ENCODE results near the gene HEXA. TPM values are rescaled to one million over a fixed set of nuclear protein-coding genes. Genes with fewer than 3 reads are reported as not detected.
"Not testable (repeated sequence)": the region's sequence is repeated elsewhere in the genome, so short reads cannot be mapped to it uniquely, and the experiment has no call there.

Gene HEXA
- 89.3 and 127 TPM in 2 replicates for total RNA-seq (2014; rRNA removed)
- polyA plus RNA-seq (2012), result 143 TPM

DNA sequence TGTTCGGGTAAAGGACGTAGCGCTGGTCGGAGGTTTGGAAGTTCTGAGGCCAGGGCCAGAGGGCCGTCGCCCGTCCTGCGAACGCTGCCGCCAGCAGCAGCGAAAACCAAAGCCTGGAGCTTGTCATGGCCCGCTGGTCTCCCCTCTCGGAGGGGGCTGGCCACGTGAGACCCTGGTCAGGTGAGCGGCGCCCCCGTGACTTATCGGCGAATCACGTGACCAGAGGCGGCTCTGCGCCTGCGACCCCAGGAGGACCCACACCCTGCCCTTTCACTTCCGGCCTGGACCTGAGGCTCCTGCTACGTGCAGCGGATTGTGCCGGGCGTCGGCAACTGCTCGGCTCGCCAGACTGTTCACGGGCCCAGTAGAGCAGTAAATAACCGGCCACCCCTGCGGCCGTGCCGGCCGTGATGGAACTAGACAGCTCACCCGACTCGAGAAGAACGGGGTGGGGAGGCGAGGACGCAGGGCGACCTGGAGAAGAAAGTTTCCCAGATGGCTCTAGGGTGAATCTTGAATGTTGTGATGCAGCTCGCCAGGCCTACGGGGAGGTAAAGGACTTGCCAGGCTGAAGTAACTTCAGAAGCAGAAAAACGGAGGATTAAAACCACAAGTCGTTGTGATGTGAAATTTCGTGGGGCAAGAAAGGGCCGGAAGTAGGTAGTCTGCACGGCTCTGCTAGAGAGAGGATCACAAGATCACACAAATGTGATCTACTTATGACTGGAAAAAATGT lies at the start of gene HEXA:
Gene HEXA, minus strand, starts transcription at position 169 of the 736 bp plus-strand sequence. Its CDS starts 42 bp downstream, at position 127.
- DNase-seq (ENCODE audit: low read depth), result peak; percentile 93

DNA sequence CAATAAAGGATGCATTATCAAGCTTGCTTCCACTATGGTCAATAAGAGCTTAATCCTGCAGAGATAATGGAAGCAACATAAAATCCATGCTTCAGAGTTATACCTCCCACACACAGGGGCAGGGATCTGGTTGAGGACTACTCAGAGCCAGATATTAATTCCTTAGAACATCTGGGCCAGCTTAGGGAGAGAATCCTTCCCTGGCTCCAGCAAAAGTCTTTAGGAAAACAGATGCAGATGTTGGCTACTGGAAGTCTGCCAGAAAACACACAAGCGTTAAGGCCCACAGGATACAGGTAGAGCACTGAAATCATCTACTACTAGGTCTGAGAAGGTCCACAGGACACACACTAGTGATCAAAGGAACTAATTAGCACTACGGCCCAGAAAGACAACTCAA lies 47.4 kb upstream of the HEXA start:
- DNase-seq (ENCODE audit: low read depth), result no peak

DNA sequence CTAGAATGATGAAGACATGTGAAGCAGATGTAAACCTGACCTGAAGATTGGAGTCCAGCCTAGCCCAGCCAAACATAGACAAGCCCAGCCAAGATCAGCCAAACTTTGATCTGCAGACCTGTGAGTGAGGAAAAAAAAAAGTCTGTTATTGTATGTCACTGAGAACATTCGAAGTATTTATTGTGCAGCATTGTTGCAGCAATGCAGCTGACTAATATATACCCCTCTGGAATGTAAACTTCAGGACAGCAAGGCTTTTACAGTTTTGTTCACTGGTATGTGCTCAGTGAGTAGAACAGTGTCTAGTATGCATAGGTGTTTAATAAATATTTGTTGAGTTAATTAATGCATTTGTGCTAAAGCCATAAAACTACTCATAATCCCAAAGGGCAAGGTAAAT lies 45.7 kb upstream of the HEXA start:
- DNase-seq (ENCODE audit: low read depth), result no peak

DNA sequence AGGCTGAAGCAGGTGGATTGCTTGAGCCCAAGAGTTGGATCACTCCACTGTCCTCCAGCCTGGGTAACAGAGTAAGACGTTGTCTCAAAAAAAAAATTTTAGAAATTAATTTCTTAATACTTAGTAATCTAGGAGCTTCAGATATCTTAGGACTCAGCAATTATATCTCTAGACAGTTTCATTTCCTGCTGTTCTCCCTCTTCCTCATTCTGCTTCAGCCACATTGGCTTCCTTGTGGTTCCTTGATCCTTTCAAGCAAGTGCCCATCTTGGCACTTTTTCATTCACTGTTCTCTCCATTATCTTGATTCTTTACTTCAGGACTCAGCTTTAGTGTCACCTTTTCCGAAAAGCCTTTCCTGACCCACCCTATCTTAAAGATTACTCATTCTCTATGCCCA lies 44.8 kb upstream of the HEXA start:
- DNase-seq (ENCODE audit: low read depth), result no peak

DNA sequence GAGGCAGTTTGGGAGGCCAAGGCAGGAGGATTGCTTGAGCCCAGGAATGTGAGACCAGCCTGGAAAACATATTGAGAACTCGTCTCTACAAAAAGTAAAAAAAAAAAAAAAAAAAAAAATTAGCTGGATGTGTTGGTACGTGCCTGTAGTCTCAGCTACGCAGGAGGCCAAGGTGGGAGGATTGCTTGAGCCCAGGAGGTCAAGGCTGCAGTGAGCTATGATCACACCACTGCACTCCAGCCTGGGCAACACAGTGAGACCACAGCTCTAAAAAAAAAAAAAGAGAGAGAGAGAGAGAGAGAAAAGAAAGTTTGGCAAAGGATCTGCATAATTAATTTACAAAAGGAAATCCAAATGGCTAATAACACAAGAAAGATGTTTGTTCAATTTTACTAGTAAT lies 44.0 kb upstream of the HEXA start:
- not testable (repeated sequence) for DNase-seq (ENCODE audit: low read depth)

DNA sequence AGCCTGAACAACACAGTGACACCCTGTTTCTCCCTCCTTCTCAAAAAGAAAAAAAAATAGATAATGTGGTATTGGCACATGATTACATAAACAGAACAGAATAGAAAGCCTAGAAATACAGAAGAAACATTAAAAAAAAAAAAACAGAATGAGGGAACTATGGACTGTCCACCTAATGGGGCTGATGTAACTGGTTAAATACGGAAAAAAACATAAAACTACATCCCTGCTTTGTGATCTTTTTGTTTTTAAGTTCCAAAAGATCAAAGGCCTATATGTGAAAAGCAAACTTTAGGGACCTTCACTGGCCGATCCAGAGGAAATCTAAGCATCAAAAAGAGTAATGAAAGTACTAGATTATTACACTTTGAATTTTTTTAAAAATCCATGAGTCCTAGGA lies 39.5 kb upstream of the HEXA start:
- DNase-seq (ENCODE audit: low read depth), result no peak

DNA sequence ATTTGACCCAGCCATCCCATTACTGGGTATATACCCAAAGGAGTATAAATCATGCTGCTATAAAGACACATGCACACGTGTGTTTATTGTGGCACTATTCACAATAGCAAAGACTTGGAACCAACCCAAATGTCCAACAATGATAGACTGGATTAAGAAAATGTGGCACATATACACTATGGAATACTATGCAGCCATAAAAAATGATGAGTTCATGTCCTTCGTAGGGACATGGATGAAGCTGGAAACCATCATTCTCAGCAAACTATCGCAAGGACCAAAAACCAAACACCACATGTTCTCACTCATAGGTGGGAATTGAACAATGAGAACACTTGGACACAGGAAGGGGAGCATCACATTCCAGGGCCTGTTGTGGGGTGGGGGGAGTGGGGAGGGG lies 37.5 kb upstream of the HEXA start:
- DNase-seq (ENCODE audit: low read depth), result not testable (repeated sequence)

DNA sequence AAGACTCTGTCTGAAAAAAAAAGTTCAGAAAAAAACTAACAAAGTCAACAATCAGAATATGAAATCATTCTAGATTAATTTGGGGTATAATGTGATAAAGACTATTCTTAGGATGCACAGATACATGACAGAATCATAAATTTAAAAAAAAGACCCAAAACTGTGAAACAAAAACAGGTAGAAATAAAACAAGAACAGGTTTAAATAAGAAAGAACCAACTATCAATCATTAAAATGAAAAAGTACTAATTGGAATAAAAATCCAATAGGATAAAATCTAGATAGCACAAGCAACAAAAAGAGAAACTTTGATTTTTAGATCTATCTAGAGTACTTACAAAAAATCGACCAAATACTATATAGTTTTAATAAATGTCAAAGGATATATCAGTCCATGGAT lies 35.7 kb upstream of the HEXA start:
- DNase-seq (ENCODE audit: low read depth), result no peak

DNA sequence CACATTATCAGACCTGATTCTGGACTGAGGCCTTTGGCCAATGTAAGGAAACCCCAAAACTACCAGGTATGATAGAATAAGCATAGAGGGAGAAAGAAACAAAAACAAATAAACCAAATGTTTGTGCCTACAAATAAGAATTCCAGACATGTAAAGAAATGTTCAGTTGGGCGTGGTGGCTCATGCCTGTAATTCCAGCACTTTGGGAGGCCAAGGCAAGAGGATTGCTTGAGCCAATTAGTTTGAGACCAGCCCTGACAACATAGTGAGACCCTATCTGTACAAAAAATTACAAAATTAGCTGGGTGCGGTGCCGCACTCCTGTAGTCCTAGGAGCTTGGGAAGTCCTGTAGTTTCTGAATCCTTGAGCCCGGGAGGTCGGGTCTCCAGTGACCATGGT lies 35.3 kb upstream of the HEXA start:
- no peak for DNase-seq (ENCODE audit: low read depth)

DNA sequence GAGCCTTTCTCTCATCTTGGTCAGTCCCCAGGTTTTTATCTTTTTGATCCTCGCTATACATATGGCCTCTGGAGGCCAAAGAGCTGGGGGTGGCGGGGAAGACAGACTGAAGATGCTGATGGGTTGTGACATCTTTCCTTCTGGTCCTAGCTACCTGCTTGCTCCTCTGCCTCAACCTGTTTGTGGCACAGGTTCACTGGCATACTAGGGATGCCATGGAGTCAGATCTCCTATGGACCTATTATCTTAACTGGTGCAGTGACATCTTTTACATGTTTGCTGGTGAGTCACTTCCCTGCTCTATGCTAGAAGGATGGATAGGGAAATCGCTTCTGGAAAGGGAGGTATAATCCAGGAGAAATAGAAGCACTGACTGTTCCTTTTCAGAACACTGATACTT lies 31.1 kb upstream of the HEXA start:
- no peak for DNase-seq (ENCODE audit: low read depth)

DNA sequence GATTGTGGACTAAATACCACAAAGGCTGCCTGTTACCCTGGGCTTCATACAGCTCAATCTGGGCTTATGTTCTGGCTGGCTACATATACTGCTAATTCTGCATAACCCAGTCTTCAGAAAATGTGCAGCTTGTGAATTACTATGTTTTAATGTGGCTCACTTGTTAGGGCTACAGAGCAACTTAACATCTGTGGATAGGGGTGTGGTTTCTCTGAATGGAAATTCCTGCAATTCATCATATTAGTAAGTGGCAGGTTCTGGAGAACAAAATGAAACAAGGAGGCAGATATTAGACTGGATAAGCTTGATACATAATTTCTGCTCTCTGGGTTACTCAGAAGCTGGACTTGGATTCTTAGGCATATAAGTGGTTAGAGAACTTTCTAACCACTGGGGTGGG lies 29.0 kb upstream of the HEXA start:
- DNase-seq (ENCODE audit: low read depth), result no peak

DNA sequence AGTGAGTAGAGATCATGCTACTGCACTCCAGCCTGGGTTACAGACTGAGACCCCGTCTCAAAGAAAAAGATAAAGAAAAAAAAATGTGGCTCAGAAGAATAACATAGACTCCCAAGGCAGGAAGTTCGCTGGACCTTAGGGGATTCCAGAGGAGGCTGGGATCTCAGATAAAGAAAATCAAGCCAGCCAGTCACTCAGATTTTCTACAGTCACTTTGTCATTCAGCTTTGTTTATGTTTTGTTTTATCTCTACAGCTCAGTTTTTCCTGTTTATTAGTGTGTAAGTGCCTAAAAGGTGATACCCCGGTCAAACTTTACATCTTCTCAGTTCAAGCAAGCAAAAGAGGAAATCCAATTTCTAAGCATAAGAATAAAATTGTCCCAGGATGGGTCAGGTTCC lies 28.5 kb upstream of the HEXA start:
- no peak for DNase-seq (ENCODE audit: low read depth)

DNA sequence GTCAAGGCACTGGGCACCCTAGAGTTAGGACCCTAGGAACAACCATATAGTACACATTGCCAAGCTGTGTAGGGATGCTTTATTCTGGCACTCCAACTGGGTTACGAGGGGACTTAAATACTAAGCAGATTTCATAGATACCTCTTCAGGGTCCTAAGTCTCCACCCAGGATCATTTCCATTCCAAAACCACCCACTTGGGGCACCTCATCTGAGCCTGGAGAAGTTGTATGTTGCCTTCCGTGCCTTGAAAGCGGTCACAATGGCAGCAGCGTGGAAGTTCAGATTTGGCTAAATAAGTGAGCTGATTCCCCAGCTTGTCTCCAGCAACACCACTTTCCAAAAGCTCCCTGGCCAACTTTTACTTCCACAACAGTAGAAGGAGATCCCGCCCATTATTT lies 26.9 kb upstream of the HEXA start:
- DNase-seq (ENCODE audit: low read depth), result no peak

DNA sequence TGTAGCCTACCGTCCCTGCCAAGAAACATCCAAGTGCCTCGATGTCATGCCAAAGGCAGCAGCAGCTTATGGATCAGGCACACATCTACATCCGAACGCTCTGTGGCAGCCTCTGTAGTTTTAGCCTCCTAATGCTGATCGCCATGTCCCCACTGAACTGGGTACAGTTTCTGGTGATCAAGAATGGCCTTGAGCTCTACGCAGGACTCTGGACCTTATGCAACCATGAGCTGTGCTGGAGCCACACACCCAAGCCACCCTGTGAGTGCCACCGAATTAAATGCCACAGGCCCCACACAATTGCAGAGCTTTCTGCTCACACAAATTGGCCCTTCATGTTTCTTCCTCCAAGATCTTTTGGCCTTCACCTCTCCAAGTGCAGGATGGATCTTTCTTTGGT lies 22.8 kb upstream of the HEXA start:
- DNase-seq (ENCODE audit: low read depth), result no peak

DNA sequence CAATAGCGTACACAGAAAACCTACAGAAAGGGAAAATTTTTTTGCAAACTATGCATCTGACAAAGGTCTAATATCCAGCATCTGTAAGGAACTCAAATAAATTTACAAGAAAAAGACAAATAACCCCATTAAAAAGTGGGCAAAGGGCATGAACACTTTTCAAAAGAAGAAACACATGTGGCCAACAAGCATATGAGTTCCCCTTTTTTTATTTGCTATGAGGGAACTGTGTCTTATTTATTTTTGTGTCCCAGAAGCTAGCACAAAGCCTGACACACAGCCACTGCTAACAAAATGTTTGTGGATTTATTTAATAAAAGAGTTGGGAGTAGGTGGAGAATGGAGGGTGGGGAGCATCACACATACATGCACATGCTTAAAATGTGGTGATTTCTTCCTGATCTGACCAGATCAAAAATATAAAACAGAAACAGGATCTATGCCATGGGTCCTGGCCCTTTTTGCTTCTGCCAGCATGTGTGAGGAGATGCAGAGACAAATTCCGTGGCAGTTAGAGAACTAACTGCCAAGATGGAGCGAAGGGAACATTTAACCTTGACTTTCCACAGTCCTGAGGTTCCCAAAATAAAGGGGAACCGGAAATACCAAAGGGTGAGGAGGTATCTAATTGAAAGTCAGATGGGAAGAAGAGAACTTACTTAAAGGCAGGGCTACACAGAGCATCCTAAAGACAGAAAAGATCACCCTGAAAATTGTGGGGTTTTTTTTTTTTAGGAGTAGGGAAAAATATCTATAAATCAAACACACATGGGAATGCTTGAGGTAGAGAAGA lies 22.2 kb upstream of the HEXA start, which contains the start of gene TMEM202:
Gene TMEM202, plus strand, starts transcription at position 510 of the 793 bp plus-strand sequence. Its CDS starts 22 bp downstream, at position 532.
- no peak for DNase-seq (ENCODE audit: low read depth)

DNA sequence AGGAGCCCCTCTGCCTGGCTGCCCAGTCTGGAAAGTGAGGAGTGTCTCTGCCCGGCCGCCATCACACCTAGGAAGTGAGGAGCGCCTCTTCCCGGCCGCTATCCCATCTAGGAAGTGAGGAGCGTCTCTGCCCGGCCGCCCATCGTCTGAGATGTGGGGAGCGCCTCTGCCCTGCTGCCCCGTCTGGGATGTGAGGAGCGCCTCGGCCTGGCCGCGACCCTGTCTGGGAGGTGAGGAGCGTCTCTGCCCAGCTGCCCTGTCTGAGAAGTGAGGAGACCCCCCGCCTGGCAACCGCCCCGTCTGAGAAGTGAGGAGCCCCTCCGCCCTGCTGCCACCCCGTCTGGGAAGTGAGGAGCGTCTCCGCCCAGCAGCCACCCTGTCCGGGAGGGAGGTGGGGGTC lies 20.5 kb upstream of the HEXA start:
- not testable (repeated sequence) for DNase-seq (ENCODE audit: low read depth)

DNA sequence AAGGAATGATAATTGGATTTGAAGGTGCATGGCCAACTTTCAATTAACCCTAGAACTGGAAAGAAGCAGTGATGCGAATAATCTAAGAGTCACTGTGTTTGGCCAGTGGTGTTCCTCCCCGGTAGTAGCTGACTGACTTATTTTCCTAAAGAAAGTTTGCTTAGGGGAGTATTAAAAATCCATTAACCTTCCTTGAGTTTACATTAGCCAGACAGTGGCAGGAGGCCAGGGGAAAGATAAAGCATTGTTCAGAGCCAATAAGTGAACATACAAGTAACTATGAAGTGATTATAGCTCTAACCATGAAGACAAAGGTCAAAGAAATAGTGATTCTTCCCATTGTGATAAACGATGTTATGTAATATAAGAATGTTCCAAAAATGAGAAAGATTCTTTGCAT lies 13.4 kb upstream of the HEXA start:
- no peak for DNase-seq (ENCODE audit: low read depth)

DNA sequence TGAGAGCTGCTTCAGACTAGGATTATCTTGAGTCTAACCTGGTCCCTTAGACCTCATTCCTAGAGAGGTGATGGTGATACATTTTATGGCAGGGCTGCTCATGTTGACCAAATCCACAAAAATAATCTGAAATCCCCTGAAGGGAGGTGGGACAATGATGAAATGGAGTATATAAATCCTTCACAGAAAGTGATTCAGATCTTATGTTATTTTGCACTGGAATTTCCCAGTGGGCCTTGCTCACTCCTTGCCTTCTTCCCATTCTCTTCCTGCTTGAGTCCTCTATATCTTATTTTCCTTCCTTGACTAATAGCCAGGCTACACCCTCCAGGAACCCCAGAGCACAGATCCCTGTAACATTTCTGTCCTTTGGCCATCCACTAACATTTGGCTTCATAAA lies 11.9 kb upstream of the HEXA start:
- DNase-seq (ENCODE audit: low read depth), result no peak

DNA sequence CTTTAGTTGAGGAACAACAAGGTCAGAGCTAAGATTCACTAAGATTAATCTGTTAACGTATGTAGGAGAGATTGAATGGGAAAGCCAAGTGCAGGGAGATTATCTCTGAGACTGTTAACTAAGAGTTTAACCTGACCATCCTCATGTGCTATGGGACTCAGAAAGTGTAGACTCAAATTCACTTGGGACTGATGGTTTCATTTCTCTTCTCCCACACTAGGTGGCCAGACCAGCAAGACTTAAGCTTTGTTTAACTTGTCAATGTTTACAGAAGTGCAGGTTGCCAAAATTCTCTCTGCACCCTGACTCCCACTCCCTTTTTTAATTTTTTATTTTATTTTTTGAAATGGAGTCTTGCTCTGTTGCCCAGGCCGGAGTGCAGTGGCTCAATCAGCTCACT lies 6.3 kb upstream of the HEXA start:
- DNase-seq (ENCODE audit: low read depth), result no peak

DNA sequence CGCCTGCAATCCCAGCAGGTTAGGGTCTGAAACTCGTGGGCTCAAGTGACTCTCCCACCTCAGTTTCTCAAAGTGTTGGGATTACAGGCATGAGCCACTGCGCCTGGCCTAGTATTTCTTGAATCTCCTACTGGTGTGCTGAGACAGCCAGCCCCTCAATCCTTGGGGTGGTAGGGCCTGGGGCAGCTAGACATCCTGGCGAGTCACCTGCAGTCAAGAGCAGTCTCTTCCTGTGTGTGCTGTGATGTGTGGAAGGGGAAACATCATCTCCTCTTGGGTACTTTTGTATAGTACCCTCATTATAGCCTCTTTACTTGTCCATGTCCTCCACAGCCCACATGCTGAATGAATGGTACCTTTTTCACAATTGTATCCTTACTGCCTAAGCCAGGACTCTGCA lies 4.9 kb upstream of the HEXA start:
- no peak for DNase-seq (ENCODE audit: low read depth)

DNA sequence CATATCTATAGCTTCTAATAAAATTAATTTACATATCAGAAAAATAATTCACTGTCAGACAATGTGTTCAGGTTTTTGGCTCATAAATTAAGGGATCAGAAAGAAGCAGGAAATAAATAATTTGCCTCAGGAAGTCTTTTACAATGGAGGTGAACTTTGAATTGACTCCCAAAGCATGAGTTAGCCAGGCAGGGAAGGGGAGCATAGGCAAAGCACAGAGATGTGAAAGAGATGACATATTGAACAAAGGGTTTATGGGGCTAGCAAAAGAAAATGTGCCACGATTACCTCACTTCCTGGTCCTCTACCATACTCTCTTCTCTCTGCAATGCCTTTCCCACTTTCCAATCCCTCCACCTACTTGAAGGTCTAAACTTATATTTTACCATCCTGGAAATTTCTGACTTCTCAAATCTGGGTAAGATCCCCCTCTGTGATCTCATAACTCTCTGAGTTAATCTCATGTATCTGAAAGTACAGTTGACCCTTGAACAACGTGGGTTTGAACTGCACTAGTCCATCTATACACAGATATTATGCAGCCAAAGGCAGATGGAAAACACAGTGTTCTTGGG lies 4.1 kb upstream of the HEXA start:
- no peak for DNase-seq (ENCODE audit: low read depth)

DNA sequence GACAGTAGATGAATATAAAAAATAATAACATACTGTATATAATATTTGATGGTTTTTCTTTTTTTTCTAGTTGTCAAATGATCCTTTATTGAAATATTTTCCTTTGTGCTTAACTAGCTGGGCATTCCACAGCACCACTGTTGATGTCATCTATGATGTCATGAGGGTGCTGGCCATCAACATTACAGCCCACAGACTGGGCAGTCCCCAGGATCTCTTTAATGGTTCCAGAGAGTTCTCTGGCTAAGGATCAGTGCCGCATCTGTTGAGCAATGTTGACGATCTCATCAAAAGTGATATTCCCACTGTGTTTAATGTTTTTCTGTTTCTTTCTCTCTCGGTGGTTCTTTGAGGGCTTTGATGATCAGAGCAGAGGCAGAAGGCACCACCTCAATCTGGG lies 3.3 kb upstream of the HEXA start:
- not testable (repeated sequence) for DNase-seq (ENCODE audit: low read depth)

DNA sequence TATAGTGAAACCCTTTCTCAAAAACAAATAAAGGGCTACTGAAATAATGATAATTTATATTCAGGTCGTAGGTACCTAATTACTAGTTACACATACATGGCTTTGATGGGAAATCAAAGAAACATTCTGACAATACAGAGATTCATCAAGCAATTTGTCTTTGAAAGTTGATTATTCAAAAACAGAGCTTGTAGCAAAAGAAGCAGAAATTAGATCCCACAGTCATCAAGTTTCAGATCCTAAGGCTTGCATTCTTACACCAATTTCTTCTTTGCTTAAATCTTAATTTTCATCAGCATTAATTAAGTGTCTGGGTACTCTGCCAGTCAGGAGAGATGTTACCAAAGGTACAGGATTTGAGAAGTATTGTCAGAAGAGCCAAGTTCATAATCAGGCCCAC lies 1.5 kb upstream of the HEXA start:
- no peak for DNase-seq (ENCODE audit: low read depth)

Data from LHCN-M2 (cell line).